Subcutaneous adipose tissue (tissue), 4 donors: Measurements from ENCODE around the gene NEK6. TPM values are rescaled to one million over a fixed set of nuclear protein-coding genes. Genes with fewer than 3 reads are reported as not detected.

Experiments used
- CTCF ChIP-seq: fragments of 450-650 bp; IDR thresholded peaks from one replicate; pipeline ENCODE4 v1.5.1; 2016; ENCODE audit warnings: low read depth, mild to moderate bottlenecking, control low read depth, antibody characterized with exemption, moderate library complexity
- total RNA-seq, 4 donors: library from RNA; depleted of rRNA; stranded (reverse); fragments of >200 nt; gene quantifications; one replicate each; pipeline ENCODE4 v1.1.0, GENCODE V29; 2016

The NEK6 gene
- total RNA-seq, 4 donors from 2014 or later, result 18.5 to 38.2 (median 27.0) TPM

DNA sequence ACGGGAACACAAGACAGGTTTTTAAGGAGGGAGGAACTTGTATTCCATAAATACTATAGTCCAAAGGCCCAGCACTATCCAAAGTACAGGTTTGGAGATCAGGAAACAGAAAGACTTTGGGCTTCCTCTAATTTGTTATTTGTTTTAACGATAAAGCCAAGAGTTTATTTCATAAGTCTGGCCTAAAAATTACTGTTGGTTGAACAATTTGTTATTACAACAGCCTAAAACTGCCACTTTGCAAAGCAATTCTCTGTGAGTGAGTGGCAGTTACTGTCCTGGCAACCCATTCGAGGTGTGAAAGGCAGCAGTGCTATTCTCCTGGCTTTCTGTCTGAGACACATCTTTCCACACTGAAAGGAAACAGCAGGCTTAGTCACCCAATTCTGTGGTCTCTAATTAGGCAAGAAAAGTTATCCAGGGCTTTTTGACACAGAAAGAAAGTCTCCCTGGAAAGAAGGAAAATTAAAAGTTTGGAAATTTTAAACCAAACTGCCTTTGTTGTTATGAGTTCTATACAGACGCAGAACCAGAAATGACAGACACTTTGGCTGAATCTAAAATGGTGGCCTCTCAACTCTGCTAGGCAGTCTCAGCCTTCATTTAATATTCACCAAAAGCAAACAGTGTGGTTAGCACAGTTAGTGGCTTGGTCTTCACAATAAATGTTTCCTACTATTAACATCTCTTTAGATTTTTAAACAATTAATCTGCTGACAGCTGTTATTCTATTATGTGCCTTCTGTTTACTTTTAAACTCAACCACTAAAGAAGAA is 123.6 kb downstream of the NEK6 start:
- TF ChIP-seq CTCF, result no peak

DNA sequence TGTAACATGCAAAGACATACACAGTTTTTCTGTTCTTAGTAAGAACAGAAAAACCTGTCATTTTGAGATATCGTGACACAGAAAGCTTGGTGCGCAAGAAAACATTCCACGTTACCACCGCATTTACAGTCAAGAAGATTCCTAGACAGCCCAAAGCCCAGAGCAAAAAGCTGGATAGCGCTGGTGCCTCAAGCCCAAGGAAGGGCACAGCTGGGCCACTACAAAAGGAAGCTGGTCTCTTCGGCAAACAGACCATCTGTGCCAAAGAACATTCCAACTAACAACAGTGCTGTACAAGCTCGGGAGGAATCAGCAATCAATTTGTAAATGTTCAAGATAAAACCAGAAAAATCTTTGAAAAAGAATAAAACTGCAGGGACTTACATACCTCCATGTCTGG is 126.5 kb downstream of the NEK6 start:
- no peak for TF ChIP-seq CTCF

DNA sequence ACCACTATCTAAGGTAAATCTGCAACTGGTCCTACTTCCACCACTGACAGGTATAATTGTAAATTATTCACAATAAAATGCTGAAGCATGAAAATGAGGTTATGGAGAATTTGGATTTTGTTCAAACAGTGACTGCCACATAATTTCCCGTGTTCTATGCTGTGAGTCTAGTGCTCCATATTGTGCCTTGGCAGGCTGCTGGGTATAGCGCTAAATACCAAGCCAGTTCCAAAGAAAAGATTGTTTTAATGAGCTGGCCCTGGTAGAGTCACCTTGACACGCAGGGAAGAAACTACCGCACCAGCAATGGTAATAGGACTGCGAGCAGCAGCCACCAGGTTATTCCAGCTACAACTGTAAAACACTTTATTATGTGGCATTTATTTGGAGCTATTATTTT is 127.1 kb downstream of the NEK6 start:
- TF ChIP-seq CTCF, result no peak

- no peak for TF ChIP-seq CTCF
Observed at GRCh38 chr9:124385623-124386022, 127.9 kb downstream of the NEK6 start.

- no peak for TF ChIP-seq CTCF
Observed at GRCh38 chr9:124386201-124386600, 128.5 kb downstream of the NEK6 start.

DNA sequence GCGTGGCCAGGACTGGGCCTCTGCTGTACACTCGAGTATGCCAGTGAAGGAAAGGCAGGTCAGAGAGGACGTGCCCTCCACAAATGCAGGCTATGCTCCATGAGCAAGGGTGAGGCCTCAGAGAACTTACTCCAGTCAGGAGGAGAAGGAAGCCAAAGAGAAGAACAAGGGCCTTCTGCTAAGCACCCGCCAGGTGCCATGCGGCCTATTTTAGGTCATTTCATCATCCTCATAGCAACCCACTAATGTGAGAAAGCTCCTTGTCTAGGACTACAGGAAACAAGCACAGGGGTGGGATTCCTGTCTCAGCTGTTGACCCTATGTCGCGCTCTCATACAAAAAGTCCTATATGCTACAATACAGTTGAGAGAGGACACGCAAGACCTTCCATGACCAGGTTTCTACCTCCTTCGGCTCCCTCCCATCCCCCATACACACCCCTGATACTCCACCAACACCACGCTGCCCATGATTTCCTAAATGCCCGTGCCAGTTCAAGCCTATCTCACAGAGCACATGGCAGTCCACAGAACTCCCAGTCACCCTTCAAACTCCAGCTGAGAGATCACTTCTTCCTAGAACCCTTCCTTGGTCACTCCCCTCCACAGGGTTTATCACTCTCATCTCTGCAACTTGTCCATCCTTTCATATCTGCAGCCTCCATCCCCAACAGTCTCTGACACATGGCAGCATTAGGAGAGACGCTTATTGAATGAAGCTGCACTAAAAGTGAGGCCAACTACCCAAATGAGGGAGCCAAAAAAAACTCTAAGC is 130.7 kb downstream of the NEK6 start:
- no peak for TF ChIP-seq CTCF

DNA sequence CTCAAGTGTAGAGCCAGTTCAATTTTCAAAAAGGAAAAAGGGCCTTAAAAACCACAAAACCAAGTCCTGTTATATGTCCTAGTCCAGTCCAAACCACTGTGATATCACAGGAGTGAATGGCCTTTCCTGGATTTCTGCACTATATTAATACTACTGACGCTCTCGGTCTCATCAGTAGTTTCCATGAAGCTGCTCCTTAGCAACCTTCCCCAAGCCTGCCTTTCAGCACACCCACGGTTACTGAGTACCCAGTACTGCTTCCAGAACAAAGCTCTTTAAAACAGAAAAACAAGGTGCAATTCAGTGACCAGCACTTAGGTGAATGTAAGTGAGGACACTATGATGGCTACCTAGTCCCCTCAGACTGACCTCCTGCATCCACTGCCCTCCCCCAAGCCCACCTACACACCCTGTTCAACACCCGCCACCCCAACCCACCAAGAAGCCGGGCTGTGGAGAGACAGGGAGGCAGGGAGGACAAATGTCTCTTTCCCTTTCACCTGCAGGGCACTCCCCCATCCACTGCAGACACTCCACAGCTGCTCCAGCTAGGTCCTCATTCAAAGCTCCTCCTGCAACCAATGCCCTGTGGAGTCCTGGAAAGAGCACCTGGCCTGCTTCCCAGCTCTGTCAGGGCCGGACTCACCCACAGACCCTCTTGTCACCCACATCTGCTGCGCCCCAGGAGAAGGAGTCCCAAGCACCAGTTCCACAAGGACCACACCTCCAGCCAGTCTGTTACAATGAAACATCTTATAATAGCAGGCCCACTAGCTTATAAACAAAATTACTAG is 131.6 kb downstream of the NEK6 start:
- no peak for TF ChIP-seq CTCF
